Measurements from ENCODE around the gene IKZF3.

DNA sequence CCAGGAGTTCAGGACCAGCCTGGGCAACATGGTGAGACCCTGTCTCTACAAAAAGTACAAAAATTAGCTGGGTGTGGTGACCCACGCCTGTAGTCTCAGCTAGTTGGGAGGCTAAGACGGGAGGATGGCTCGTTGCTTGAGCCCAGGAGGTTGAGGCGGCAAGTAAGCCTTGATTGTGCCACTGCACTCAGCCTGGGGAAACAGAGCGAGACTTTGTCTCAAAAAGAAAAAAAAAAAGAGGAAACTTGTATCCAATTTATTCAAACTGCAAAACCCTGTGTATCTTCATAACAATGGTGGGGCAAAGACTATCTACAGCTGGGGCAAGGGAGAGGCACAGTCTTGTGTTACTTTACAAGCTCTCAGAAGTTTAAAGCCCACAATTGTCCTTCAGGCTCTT is 104.9 kb downstream of the IKZF3 start:
- no peak for TF ChIP-seq EZH2 (IDR thresholded peaks at IDR 0.05; ENCODE audit: low read length)
- TF ChIP-seq, protein P1, sequence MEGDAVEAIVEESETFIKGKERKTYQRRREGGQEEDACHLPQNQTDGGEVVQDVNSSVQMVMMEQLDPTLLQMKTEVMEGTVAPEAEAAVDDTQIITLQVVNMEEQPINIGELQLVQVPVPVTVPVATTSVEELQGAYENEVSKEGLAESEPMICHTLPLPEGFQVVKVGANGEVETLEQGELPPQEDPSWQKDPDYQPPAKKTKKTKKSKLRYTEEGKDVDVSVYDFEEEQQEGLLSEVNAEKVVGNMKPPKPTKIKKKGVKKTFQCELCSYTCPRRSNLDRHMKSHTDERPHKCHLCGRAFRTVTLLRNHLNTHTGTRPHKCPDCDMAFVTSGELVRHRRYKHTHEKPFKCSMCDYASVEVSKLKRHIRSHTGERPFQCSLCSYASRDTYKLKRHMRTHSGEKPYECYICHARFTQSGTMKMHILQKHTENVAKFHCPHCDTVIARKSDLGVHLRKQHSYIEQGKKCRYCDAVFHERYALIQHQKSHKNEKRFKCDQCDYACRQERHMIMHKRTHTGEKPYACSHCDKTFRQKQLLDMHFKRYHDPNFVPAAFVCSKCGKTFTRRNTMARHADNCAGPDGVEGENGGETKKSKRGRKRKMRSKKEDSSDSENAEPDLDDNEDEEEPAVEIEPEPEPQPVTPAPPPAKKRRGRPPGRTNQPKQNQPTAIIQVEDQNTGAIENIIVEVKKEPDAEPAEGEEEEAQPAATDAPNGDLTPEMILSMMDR (optimal IDR thresholded peaks at IDR 0.05 in 1 of 3, IDR thresholded peaks at IDR 0.05 in 1 of 3, conservative IDR thresholded peaks at IDR 0.05 in 1 of 3; ENCODE audit: extremely low read depth in 1 of 3, insufficient read depth in 2 of 3, low read length in 3 of 3): no peak

All from keratinocyte (primary cell).